VCaP (cell line): Measurements from ENCODE around the gene UTS2R.
A peak's percentile ranks its signal among the peaks of the same experiment; 100 is the strongest.

Experiments used
- H3K27ac ChIP-seq: fragments of 450-650 bp; 2 replicates; pipeline ENCODE4 v1.5.1; 2017
- CTCF ChIP-seq: fragments of 450-650 bp; conservative IDR thresholded peaks from 2 replicates; pipeline ENCODE4 v1.5.1; 2017; ENCODE audit warnings: mild to moderate bottlenecking, moderate library complexity

The UTS2R gene

GRCh38 chr17:82410014-82410716 is 38.6 kb downstream of the UTS2R start:
- no peak for TF ChIP-seq CTCF
- no peak overlapping the region for H3K27ac ChIP-seq

GRCh38 chr17:82411396-82412053 is 40.0 kb downstream of the UTS2R start:
- no peak overlapping the region for H3K27ac ChIP-seq
- TF ChIP-seq CTCF, result no peak

GRCh38 chr17:82412081-82412480 is 40.5 kb downstream of the UTS2R start:
- peak overlapping the region; percentile 72; the same call in 1 of the 2 replicates for H3K27ac ChIP-seq

GRCh38 chr17:82412535-82413520 is 41.3 kb downstream of the UTS2R start:
- H3K27ac ChIP-seq, result peak overlapping the region; percentile 72
- TF ChIP-seq CTCF, result no peak

GRCh38 chr17:82414548-82415281 is 43.1 kb downstream of the UTS2R start:
- H3K27ac ChIP-seq, result no peak overlapping the region
- TF ChIP-seq CTCF, result peak; percentile 60

GRCh38 chr17:82415336-82415735 is 43.8 kb downstream of the UTS2R start:
- H3K27ac ChIP-seq, result no peak overlapping the region
- no peak for TF ChIP-seq CTCF

- no peak for TF ChIP-seq CTCF
- no peak overlapping the region for H3K27ac ChIP-seq
Measured at GRCh38 chr17:82415786-82416185, 44.2 kb downstream of the UTS2R start.
